ENCODE results near the gene OR10J4. TPM values are rescaled to one million over a fixed set of nuclear protein-coding genes. Genes with fewer than 3 reads are reported as not detected.

The OR10J4 gene
- total RNA-seq (2022; extraction: Qiagen RNA extraction; ENCODE audit: low read depth) = not detected in 5 replicates

DNA sequence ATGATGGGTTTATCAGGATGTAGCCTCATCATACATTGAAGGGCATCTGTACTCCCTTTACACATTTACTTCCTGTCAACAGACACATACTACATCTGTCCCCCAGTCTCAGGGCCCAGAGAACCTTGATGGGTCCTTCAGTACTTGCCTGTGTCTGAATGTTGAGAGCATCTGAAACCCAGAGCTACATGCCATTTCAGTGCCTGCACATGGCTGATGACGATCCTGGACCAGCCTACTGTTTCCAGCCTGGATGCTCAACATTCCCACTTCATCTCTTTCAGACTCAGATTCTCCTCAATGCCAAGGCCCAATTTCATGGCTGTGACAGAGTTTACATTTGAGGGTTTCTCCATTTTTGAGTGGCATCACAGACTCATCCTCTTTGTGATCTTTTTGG lies at the start of gene OR10J4:
TSS of gene OR10J4 (plus strand) at position 301 of the 400 bp plus-strand sequence.

DNA sequence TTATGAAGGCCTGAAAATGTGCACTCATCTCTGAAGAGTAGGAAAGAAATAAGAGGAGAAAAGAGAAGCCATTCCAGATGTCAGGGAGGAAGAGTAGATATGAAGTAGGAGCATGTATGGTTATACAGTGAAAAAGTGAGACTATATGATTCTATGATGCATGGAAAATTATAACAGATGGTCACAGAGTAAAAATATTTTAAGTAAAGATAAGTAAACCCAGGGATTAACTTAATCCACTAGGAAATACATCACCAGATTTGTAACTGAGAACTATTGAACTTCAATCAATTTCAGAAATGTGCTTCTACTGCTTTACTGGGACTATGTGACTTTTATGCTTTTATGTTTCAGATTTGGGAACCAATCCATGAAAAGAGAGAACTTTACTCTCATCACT lies 7.4 kb downstream of the OR10J4 start, which contains the start of gene OR10J1:
TSS of gene OR10J1 (plus strand) at position 301 of the 400 bp plus-strand sequence. CDS start at position 371, 70 bp downstream.

Other genes with a start within 250 kb of the OR10J4 start
- gene ACKR1, start 227.3 kb upstream of the OR10J4 start, total RNA-seq (2022; extraction: Qiagen RNA extraction; ENCODE audit: low read depth) = not detected in 5 replicates
- not detected in 5 replicates for gene FCER1A, start 129.9 kb upstream of the OR10J4 start, total RNA-seq (2022; extraction: Qiagen RNA extraction; ENCODE audit: low read depth)
- gene OR10J1, start 7.5 kb downstream of the OR10J4 start, total RNA-seq (2022; extraction: Qiagen RNA extraction; ENCODE audit: low read depth) = not detected in 5 replicates
- not detected in 5 replicates for gene OR10J5, start 103.8 kb downstream of the OR10J4 start, total RNA-seq (2022; extraction: Qiagen RNA extraction; ENCODE audit: low read depth)
- not detected in 5 replicates for gene APCS, start 155.6 kb downstream of the OR10J4 start, total RNA-seq (2022; extraction: Qiagen RNA extraction; ENCODE audit: low read depth)

Data from A549 treated with DMSO at 1 μM for 4 hours (cell line).